IMR-90 (cell line): ENCODE data around the gene IL17F. TPM values are rescaled to one million over a fixed set of nuclear protein-coding genes. Genes with fewer than 3 reads are reported as not detected.

Source experiments
- ATAC-seq: fragments of 200-7000 bp; cut with Tn5 transposase; 2 replicates; pipeline ENCODE4 v1.9.1; 2020; ENCODE audit warnings: low read depth, mild to moderate bottlenecking, moderate library complexity
- BruUV-seq: library from RNA; stranded (reverse); fragments of 400-500 nt; replicated peaks from 2 replicates; lab custom pipeline; 2021; lab: Mats Ljungman, UMichigan
- CTCF ChIA-PET: fragments of 300-600 bp; formaldehyde crosslinking; extraction: SDS; loops from one replicate; lab custom pipeline; 2021; ENCODE audit warnings: antibody characterized with exemption; lab: Yijun Ruan, JAX
- POLR2A ChIA-PET: fragments of 300-600 bp; sonication (Branson Sonifier 250); formaldehyde crosslinking; loops from one replicate; lab custom pipeline; 2022; ENCODE audit warnings: antibody characterized with exemption; ENCODE audit not compliant: unreplicated experiment; lab: Charles Lee
- DNase-seq: peaks from one replicate; pipeline ENCODE4 v3.0.0; 2013
- H2AFZ ChIP-seq: replicated peaks from 2 replicates; pipeline ENCODE3; 2013; ENCODE audit warnings: low read length, mild to moderate bottlenecking; ENCODE audit not compliant: poor library complexity
- H2AK5ac ChIP-seq: 2 replicates; pipeline ENCODE4 v1.6.1; 2013; ENCODE audit warnings: low read depth, low read length, inconsistent platforms
- H2AK9ac ChIP-seq: replicated peaks from 2 replicates; pipeline ENCODE3; 2013; ENCODE audit warnings: mild to moderate bottlenecking, low read depth, low read length, moderate library complexity; ENCODE audit not compliant: poor library complexity
- H2BK120ac ChIP-seq: 2 replicates; pipeline ENCODE4 v1.6.1; 2013; ENCODE audit warnings: low read depth, low read length, inconsistent platforms
- H2BK15ac ChIP-seq: 3 replicates; pipeline ENCODE4 v1.6.1; 2013; ENCODE audit warnings: low read depth, low read length, inconsistent platforms
- H2BK20ac ChIP-seq: 2 replicates; pipeline ENCODE4 v1.6.1; 2013; ENCODE audit warnings: low read depth, mild to moderate bottlenecking, inconsistent platforms, low read length, moderate library complexity
- H2BK5ac ChIP-seq: 2 replicates; pipeline ENCODE4 v1.6.1; 2013; ENCODE audit warnings: mild to moderate bottlenecking, low read depth, low read length, inconsistent platforms; ENCODE audit not compliant: poor library complexity, severe bottlenecking
- H3K14ac ChIP-seq: replicated peaks from 2 replicates; pipeline ENCODE4 v1.6.1; 2013; ENCODE audit warnings: low read depth, low read length, inconsistent platforms
- H3K18ac ChIP-seq: 2 replicates; pipeline ENCODE4 v1.6.1; 2013; ENCODE audit warnings: low read depth, low read length, control low read depth
- H3K23ac ChIP-seq: 2 replicates; pipeline ENCODE4 v1.6.1; 2013; ENCODE audit warnings: low read depth, low read length, inconsistent platforms
- H3K27ac ChIP-seq: 2 replicates; pipeline ENCODE4 v1.5.1; 2013; ENCODE audit warnings: mild to moderate bottlenecking, control low read depth, low read length; ENCODE audit not compliant: insufficient read depth
- H3K27me3 ChIP-seq: 2 replicates; pipeline ENCODE4 v1.6.1; 2013; ENCODE audit warnings: low read length; ENCODE audit not compliant: control insufficient read depth, insufficient read depth
- H3K36me3 ChIP-seq: 2 replicates; pipeline ENCODE4 v1.6.1; 2013; ENCODE audit warnings: low read length, mixed read lengths; ENCODE audit not compliant: control insufficient read depth, insufficient read depth
- H3K4ac ChIP-seq: 2 replicates; pipeline ENCODE4 v1.6.1; 2013; ENCODE audit warnings: low read depth, low read length, inconsistent platforms
- H3K4me1 ChIP-seq: 2 replicates; pipeline ENCODE4 v1.6.1; 2013; ENCODE audit warnings: low read length, mixed read lengths; ENCODE audit not compliant: control insufficient read depth, insufficient read depth
- H3K4me2 ChIP-seq: 2 replicates; pipeline ENCODE4 v1.6.1; 2013; ENCODE audit warnings: low read depth, mild to moderate bottlenecking, control low read depth, low read length, moderate library complexity
- H3K4me3 ChIP-seq: 2 replicates; pipeline ENCODE4 v1.5.1; 2013; ENCODE audit warnings: low read depth, mild to moderate bottlenecking, control low read depth, low read length, moderate library complexity; ENCODE audit not compliant: insufficient read depth
- H3K56ac ChIP-seq: 2 replicates; pipeline ENCODE4 v1.6.1; 2013; ENCODE audit warnings: low read length, inconsistent platforms; ENCODE audit not compliant: insufficient read depth; ENCODE audit errors: extremely low read depth
- H3K79me1 ChIP-seq, 2 experiments: 2 replicates each; pipeline ENCODE4 v1.6.1; 2013; ENCODE audit warnings: low read length in 2 of 2, inconsistent platforms in 1 of 2, low read depth in 1 of 2
- H3K9ac ChIP-seq: 2 replicates; pipeline ENCODE4 v1.6.1; 2013; ENCODE audit warnings: low read depth, low read length, control low read depth
- H3K9me1 ChIP-seq: 2 replicates; pipeline ENCODE4 v1.6.1; 2013; ENCODE audit warnings: low read length, inconsistent platforms; ENCODE audit not compliant: insufficient read depth
- H3K9me3 ChIP-seq: 2 replicates; pipeline ENCODE4 v1.6.1; 2013; ENCODE audit warnings: low read length; ENCODE audit not compliant: control insufficient read depth, insufficient read depth
- H4K20me1 ChIP-seq: 2 replicates; pipeline ENCODE4 v1.6.1; 2013; ENCODE audit warnings: low read length, inconsistent platforms; ENCODE audit not compliant: insufficient read depth
- H4K5ac ChIP-seq: 2 replicates; pipeline ENCODE4 v1.6.1; 2013; ENCODE audit warnings: mild to moderate bottlenecking, low read depth, low read length, control low read depth
- H4K8ac ChIP-seq, 2 experiments: 2 replicates each; pipeline ENCODE4 v1.6.1; 2013; ENCODE audit warnings: low read depth in 2 of 2, low read length in 2 of 2, control low read depth in 1 of 2, inconsistent platforms in 1 of 2
- H4K91ac ChIP-seq: 2 replicates; pipeline ENCODE4 v1.6.1; 2013; ENCODE audit warnings: low read depth, low read length, inconsistent platforms; ENCODE audit not compliant: insufficient read depth
- BHLHE40 ChIP-seq: fragments of 150-350 bp; IDR thresholded peaks from 2 replicates; pipeline ENCODE4 v1.6.1; 2016; ENCODE audit warnings: mild to moderate bottlenecking, low read depth, low read length
- CEBPB ChIP-seq: IDR thresholded peaks from 2 replicates; pipeline ENCODE4 v1.6.1; 2012; ENCODE audit warnings: low read depth, low read length, improper control_type of control experiment
- CHD1 ChIP-seq: IDR thresholded peaks from 2 replicates; pipeline ENCODE4 v1.6.1; 2012; ENCODE audit warnings: low read depth, low read length, improper control_type of control experiment
- FOS ChIP-seq: fragments of 150-350 bp; IDR thresholded peaks from 2 replicates; pipeline ENCODE4 v1.6.1; 2016; ENCODE audit warnings: low read depth, low read length
- MAFK ChIP-seq: IDR thresholded peaks from 2 replicates; pipeline ENCODE4 v1.6.1; 2012; ENCODE audit warnings: low read depth, low read length, improper control_type of control experiment
- MAZ ChIP-seq: IDR thresholded peaks from 2 replicates; pipeline ENCODE4 v1.6.1; 2012; ENCODE audit warnings: low read depth, mild to moderate bottlenecking, low read length, improper control_type of control experiment, moderate library complexity, borderline replicate concordance
- MXI1 ChIP-seq: IDR thresholded peaks from 2 replicates; pipeline ENCODE4 v1.6.1; 2012; ENCODE audit warnings: low read depth, mild to moderate bottlenecking, low read length, moderate library complexity, borderline replicate concordance
- NFE2L2 ChIP-seq: fragments of 150-350 bp; IDR thresholded peaks from 2 replicates; pipeline ENCODE4 v1.6.1; 2016; ENCODE audit warnings: low read depth, mild to moderate bottlenecking, low read length
- POLR2A ChIP-seq: IDR thresholded peaks from 2 replicates; pipeline ENCODE4 v1.6.1; 2012; ENCODE audit warnings: mild to moderate bottlenecking, low read depth, low read length
- RAD21 ChIP-seq: IDR thresholded peaks from 2 replicates; pipeline ENCODE4 v1.6.1; 2012; ENCODE audit warnings: low read length, improper control_type of control experiment
- RFX5 ChIP-seq: IDR thresholded peaks from 2 replicates; pipeline ENCODE4 v1.8.0; 2012; ENCODE audit warnings: low read depth, mild to moderate bottlenecking, low read length, moderate library complexity
- WGBS, 2 experiments: methylation state at CpG; one replicate each; pipeline versions ENCODE4 v1.1.5 to v1.1.7; 2013; ENCODE audit warnings: missing lambda C conversion rate in 2 of 2; ENCODE audit not compliant: insufficient read length in 1 of 2; ENCODE audit errors: extremely low coverage in 2 of 2; 5-methylcytosine and 5-hydroxymethylcytosine counted together
- dilution Hi-C: fragments of 300-500 bp; cut with HindIII; formaldehyde crosslinking; loops from one replicate; pipeline ENCODE4 v1.14.3; 2018; ENCODE audit warnings: low sequenced_read_pairs; ENCODE audit not compliant: unreplicated experiment
- in situ Hi-C: fragments of 300-500 bp; cut with MboI; formaldehyde crosslinking; loops from 3 replicates; pipeline ENCODE4 v1.14.3; 2019; ENCODE audit warnings: low sequenced_read_pairs, inconsistent platforms, mixed read lengths
- intact Hi-C: fragments of 100-400 bp; cut with micrococcal nuclease; formaldehyde crosslinking; loops from 2 replicates; pipeline ENCODE4 v1.10.0; 2022
- polyA plus RNA-seq, 3 experiments: library from polyadenylated mRNA; depleted of rRNA; stranded (reverse); fragments of >200 nt; gene quantifications; 2 replicates each; pipeline ENCODE4 v1.2.3, GENCODE V29; 2012; ENCODE audit warnings: low replicate concordance in 1 of 3
- total RNA-seq: library from RNA; depleted of rRNA; stranded (reverse); fragments of >200 nt; gene quantifications from 2 replicates; pipeline ENCODE4 v1.2.3, GENCODE V29; 2012
- TF ChIP-seq, protein P1 (sequence below): fragments of 150-350 bp; IDR thresholded peaks from 2 replicates; pipeline ENCODE4 v1.6.1; 2017; ENCODE audit warnings: mild to moderate bottlenecking, antibody characterized with exemption, low read length, low read depth
- TF ChIP-seq, protein P2 (sequence below): conservative IDR thresholded peaks from 2 replicates; pipeline ENCODE4 v1.5.1; 2012; ENCODE audit warnings: mild to moderate bottlenecking, low read depth, low read length, improper control_type of control experiment
- TF ChIP-seq, protein P3 (sequence below): fragments of 150-350 bp; IDR thresholded peaks from 2 replicates; pipeline ENCODE4 v1.6.1; 2016; ENCODE audit warnings: low read depth, mild to moderate bottlenecking, low read length, moderate library complexity, borderline replicate concordance

IL17F gene
- total and polyA plus RNA-seq, 2 of the 4 experiments (the other 2 are of a cell fraction): not detected

DNA sequence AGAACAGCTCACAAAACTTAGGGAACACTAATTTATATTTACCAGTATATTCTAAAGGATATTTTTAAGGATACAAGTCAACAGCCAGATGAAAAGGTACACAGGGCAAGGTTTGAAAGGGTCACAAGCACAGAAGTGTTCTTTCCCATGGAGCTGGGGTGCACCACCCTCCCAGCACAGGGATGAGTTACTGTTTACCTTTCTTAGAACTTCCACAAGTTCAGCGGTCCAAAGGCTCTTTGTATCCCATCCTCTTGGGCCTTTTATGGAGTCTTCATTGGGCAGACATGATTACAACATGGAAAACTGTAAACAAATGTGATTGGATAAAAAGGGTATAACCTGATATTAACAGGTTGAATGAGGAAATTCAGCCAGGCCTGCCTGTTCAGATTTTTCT lies 1.1 kb upstream of the IL17F start:
- Histone ChIP-seq H3K9me1 (no peaks in the 10 kb centered on the region), H3K9me3 (no peaks in the 10 kb centered on the region), H3K18ac (no peak overlapping the region), H2AK5ac (no peak overlapping the region), H3K56ac (no peak overlapping the region), H3K4ac (no peak overlapping the region), H3K4me1 (no peaks in the 10 kb centered on the region), H3K36me3 (no peaks in the 10 kb centered on the region), H2AK9ac (no peak overlapping the region), H4K5ac (no peak overlapping the region), H3K4me2 (no peak overlapping the region), H3K27me3 (peaks cover 13% of the 10 kb centered on the region), H2BK20ac (no peak overlapping the region), H4K91ac (no peak overlapping the region), H3K4me3 (no peak overlapping the region), H3K79me1 (no peaks in the 10 kb centered on the region), H3K23ac (no peak overlapping the region), H2BK5ac (no peak overlapping the region), H3K9ac (no peak overlapping the region), H3K27ac (no peak overlapping the region), H2BK15ac (no peak overlapping the region), H4K20me1 (no peaks in the 10 kb centered on the region), H4K8ac (no peak overlapping the region), H2BK120ac (no peak overlapping the region), H2AFZ (no peak overlapping the region), H3K14ac (no peak overlapping the region)
- in situ Hi-C loops (no loop called here), dilution Hi-C loops (no loop called here), intact Hi-C loops (no loop called here)
- no TSS peak for BruUV-seq
- TF ChIP-seq CEBPB (no peak), FOS (no peak), NFE2L2 (no peak), MXI1 (no peak), BHLHE40 (no peak), RAD21 (no peak), MAZ (no peak), RFX5 (no peak), POLR2A (no peak), CHD1 (no peak), MAFK (no peak)
- TF ChIP-seq, protein P1, sequence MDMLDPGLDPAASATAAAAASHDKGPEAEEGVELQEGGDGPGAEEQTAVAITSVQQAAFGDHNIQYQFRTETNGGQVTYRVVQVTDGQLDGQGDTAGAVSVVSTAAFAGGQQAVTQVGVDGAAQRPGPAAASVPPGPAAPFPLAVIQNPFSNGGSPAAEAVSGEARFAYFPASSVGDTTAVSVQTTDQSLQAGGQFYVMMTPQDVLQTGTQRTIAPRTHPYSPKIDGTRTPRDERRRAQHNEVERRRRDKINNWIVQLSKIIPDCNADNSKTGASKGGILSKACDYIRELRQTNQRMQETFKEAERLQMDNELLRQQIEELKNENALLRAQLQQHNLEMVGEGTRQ: no peak
- TF ChIP-seq, protein P2, sequence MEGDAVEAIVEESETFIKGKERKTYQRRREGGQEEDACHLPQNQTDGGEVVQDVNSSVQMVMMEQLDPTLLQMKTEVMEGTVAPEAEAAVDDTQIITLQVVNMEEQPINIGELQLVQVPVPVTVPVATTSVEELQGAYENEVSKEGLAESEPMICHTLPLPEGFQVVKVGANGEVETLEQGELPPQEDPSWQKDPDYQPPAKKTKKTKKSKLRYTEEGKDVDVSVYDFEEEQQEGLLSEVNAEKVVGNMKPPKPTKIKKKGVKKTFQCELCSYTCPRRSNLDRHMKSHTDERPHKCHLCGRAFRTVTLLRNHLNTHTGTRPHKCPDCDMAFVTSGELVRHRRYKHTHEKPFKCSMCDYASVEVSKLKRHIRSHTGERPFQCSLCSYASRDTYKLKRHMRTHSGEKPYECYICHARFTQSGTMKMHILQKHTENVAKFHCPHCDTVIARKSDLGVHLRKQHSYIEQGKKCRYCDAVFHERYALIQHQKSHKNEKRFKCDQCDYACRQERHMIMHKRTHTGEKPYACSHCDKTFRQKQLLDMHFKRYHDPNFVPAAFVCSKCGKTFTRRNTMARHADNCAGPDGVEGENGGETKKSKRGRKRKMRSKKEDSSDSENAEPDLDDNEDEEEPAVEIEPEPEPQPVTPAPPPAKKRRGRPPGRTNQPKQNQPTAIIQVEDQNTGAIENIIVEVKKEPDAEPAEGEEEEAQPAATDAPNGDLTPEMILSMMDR: no peak
- TF ChIP-seq, protein P3, sequence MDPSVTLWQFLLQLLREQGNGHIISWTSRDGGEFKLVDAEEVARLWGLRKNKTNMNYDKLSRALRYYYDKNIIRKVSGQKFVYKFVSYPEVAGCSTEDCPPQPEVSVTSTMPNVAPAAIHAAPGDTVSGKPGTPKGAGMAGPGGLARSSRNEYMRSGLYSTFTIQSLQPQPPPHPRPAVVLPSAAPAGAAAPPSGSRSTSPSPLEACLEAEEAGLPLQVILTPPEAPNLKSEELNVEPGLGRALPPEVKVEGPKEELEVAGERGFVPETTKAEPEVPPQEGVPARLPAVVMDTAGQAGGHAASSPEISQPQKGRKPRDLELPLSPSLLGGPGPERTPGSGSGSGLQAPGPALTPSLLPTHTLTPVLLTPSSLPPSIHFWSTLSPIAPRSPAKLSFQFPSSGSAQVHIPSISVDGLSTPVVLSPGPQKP: no peak
- ChIA-PET CTCF (interaction anchor here (0.5 to 1.3 kb wide), 2 partner anchors 12 to 15 kb away, joined by 4 read pairs; no protein-coding TSS in a partner anchor), POLR2A (no interaction called here)
- ATAC-seq (no peak), DNase-seq (no peak)
- WGBS, 2 experiments: no CpG with 5 or more reads among the region's 1 CpG
